ENCODE measurements around the gene KCNF1.

Gene KCNF1

GRCh38 chr2:10880586-10881321 is 31.0 kb upstream of the KCNF1 start:
- no peak for DNase-seq

- no peak for DNase-seq
These were observed 29.2 kb upstream of the KCNF1 start for GRCh38 chr2:10882568-10882967.

DNA sequence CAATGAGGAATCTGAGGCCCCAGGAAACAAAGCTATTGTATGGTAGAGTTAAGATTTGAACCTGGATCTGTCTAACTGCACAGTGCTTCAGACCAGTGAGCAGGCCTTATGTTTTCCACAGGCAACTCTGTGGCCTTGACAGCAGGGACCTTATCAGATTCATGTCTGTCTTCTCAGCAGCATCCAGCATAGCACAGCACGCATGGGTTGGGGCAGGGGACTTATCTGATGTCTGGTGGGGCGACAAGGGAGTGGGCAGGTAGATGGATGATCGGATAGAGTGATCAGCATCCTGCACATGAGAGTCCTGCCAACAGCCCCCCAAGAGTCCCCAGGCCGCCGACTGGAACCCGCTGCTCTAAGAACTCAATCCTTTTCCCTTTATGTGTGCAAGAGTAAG is 28.7 kb upstream of the KCNF1 start:
- no peak for DNase-seq

GRCh38 chr2:10883801-10884478 is 27.8 kb upstream of the KCNF1 start:
- no peak for DNase-seq

DNA sequence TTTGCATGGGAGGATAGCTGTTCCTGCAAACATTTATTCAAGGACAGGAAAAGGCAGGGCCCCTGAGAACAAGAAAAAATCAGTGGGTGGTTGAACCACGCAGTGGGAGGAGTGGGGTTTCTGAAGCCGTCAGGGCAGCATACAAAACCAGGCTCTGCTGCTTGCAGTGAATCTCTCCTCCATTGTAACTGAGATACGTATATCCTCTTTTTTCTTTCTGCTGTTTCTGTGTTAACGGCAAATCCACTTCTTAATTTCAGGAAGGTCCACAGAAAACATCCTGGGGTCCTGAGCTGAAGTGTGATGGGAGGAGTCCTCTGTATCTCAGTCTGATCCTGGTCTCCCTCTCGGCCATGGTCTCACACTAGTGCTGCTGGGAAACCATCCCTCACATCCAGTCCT is 27.2 kb upstream of the KCNF1 start:
- no peak for DNase-seq

DNA sequence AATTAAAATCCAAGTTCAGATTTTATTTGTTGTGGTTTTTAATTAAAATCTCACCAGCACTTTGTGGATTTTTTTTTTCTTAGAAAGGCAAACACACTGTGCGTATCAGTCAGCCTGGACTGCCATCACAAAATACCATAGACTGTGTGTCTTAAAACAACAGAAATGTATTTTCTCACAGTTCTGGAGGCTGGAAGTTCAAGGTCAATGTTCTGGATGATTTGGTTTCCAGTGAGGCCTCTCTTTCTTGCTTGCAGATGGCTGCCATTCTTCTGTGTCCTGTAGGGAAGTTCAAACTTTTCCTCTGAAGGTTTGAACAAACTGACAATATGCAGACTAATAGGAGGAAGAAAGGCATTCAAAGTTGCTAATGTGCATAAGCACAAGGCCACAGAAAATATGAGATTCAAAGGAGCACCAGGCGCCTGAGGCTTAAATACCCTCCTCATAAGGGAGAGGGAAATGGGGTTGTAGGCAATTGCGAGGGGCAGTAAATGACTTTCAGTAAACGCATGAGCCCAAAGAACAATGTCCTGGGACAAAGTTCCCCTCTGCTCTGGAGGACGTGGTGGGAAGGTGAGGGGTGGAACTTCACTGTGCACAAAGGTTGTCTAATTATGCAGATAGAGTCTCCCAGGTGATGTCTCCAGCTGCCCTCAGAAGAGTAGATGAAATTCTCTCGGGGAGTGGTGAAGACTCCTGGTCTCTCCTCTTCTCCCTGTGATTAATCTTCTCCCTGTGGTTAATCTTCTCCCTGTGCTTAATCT is 26.5 kb upstream of the KCNF1 start:
- no peak for DNase-seq

- no peak for DNase-seq
These were observed 24.3 kb upstream of the KCNF1 start for GRCh38 chr2:10887476-10887875.

DNA sequence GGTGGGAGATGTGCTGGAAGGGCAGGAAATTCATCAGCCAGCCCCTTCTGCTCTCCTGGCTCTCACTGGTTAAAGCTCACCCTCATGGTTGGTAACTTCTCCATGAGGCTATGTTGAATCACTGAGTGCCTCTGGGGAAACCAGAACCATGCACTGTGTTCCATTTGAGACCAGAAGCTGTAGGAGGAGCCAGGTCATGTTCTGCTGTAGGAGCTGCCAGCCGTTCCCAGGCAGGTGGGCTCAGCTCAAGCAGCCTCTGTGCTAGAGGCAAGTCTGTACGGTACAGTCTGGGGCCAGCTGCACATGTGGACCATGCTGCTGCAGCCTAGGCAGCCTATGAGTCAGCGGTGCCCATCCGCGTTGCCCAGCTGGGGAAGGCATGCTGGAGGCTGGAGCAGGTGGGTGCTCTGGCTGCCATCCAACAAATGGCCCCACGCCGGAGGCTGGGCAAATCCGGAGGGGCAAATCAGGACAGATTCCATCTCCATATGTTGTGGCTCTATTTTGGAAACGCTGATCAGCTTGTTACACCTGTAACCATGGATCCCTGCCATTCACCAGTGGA is 22.0 kb upstream of the KCNF1 start:
- DNase-seq: no peak

DNA sequence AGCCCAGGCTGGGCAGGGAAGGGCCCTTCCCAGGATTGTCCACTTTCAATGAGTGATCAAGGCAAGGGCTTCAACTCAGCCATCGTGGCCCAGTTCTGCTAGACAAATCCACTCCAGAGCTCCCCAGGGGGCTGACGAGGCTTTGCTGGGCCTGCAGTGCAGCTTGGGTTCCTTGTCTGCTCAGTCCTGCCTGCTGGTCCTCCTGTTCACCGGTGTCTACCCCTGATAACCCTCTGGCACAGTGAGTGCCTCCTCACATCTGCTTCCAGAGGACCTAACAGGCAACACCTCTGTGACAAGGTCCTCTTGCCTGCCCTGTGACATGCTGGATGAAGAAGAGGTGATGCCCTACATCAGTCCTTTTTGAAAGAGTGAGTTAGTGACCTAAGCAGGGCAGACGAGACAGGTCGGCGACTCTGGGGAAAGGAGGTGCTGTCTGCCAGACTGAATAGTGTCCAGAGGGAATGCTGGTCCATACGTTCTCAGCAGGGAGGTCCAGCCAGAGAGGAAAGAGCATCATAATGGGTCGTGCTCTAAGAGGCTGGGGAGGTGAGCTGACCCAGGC is 20.9 kb upstream of the KCNF1 start:
- no peak for DNase-seq

- DNase-seq: no peak
These were observed 20.3 kb upstream of the KCNF1 start for GRCh38 chr2:10891390-10891789.

- no peak for DNase-seq
These were observed 19.9 kb upstream of the KCNF1 start for GRCh38 chr2:10891848-10892247.

DNA sequence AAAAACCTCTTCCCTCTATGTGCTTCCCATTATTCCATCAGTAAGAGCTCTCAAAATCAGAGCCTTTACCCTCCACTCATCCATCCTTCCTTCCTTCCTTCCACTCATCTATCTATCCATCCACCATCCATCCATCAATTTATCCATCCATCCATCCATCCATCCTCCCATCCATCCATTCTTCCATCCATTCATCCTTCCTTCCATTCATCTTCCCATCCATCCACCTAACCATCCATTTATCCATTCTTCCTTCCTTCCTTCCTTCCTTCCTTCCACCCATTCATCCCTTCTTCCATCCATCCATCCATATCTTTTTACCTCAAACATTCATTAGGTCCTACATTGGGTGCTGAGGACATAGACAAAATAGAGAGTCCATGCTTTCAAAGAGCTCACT is 19.4 kb upstream of the KCNF1 start:
- no peak for DNase-seq

DNA sequence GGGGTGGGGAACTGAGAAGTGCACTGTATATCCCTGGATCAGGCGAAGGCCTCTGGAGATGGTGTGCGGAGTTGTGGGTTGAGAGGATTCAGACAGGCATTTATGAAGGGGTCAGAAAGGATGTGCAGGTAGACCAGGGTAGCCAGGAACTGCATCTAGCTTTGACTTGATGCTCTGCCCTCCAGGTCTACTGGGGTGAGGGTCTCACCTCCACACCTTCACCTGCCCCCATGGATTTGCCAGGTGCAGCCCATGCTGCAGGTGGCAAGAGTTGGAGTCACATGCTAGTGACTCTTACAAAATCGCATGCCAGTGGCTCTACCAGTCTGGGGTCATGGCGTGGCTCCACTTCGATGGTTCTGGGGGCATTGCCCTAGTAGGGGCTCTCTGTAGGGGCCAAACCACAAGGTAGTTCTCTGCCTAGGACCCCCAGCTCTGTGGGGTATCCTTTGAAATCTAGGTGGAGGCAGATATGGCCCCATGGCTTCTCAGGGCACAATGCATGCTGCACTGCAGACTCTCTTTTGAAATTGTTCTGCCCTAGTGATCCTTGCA is 18.9 kb upstream of the KCNF1 start:
- DNase-seq: no peak

GRCh38 chr2:10894264-10894935 is 17.3 kb upstream of the KCNF1 start:
- DNase-seq: no peak

GRCh38 chr2:10895231-10895630 is 16.5 kb upstream of the KCNF1 start:
- no peak for DNase-seq

- no peak for DNase-seq
These were observed 13.8 kb upstream of the KCNF1 start for GRCh38 chr2:10897956-10898355.

DNA sequence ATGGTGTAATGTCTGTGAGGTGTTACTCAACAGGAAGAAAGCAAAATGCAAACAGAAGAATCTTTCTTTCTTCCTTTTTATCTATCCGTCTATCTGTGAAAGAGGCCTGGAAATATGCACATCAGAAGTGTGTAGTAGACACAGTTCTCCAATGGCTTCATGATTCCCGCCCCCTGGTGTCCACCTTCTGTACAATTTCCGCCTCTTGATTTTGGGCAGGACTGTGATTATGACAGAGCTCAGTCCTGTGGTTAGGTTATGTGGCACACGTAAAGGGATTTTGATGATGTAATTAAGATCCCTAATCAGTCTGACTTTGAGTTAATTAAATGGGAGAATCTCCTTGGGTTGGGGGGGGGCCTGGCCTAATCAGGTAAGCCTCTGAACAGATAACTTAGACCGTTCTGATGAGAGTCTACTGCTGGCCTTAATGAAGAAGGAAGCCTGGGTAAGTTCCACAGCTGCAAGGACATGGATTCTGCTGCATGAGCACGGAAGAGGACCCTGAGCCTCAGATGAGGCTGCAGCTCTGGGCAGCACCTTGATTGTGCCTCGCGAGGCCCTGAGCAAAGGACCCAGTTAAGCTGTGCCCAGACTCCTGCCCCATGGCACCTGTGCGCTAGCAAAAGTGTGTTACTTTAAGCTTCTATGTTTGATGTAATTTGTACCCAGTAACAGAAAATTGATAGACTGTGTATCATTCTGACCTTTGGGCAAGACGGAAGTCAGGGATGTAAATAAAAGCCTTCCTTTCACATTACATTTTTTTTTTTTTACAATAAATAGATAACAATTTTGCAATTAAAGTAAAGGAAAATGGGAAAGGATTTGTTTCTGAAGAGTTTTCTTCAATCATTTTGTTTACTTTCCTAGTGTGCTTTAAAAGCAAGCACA is 11.3 kb upstream of the KCNF1 start:
- no peak for DNase-seq

DNA sequence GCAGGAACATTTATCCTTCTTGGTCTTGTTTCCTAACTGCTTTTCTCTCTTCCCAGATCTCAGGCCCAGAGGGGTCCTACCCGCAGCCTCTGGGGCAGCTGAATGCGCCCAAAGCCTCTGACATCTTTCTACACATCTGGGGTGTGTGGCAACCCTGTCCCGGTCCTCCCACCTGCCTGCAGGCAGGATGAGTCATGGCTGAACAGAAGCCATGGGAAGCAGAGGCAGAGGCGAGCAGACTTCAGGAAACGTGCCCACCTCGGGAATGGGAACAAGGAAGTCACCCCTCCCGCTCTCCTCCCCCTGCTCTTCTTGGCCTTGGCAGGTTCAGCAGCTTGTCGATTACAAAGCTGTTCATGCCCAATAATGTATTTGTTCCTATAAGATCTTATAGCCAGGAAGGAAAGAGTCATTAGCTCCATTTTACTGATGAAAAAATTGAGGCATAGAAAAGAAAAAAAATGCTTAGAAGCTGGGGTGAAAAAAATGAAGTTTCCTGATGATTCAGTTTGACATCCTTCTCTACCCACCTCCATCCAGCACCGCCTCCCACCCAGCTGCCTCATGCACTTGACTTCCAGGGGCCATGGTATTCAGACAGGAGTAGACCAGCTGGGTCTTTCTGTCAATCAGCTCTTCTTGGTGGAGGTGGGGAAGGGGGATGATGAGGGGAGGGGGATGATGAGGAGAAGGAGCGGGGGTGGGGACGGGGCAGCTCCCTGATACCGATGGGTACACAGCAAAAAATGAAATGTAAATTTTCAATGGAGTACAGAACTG is 10.4 kb upstream of the KCNF1 start:
- DNase-seq: no peak

DNA sequence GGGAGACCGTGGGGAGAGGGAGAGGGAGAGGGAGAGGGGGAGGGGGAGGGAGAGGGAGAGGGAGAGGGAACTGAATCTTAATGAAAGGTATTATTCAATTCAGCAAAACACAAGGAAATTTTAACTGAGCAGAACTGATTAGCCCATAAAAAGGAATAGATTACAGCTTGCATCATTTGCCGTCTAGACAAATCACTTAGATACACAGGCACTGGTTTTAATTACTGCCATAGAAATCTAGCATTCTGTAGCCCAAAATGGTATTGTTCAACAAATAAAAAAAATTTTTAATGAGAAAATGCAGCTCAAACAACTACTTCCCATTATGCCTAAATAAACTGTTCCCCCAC is 7.9 kb upstream of the KCNF1 start:
- no peak for DNase-seq

- DNase-seq: no peak
These were observed 7.3 kb upstream of the KCNF1 start for GRCh38 chr2:10904455-10904854.

Data from NCI-H2029 (cell line).